ENCODE results near the gene ATF6. TPM values are rescaled to one million over a fixed set of nuclear protein-coding genes. Genes with fewer than 3 reads are reported as not detected.

Gene ATF6
- total RNA-seq, 2 experiments from 2014 or later = 23.5 to 24.6 TPM

DNA sequence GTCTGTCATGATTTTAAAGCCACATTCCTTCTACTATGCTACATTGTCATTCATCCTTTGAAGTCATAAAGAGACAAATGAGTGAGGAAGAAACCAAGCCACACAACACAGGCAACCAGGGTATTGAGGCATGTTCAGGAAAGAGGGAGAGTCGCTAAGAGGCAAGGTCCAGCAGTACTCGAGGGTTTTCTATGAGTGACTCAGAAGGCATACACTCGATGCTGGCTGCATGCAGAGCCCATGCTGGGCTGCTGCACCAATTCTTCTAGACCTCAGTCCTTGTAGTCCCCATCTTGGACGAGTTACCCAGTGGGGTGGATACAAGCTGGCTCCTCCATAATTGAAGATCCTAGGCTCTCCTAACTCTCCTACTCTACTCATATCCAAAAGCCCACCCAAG is 199.9 kb downstream of the ATF6 start:
- no peak overlapping the region for H3K4me3 Mint-ChIP-seq
- DNase-seq = no peak
- no peaks in the 10 kb centered on the region for H3K9me3 Mint-ChIP-seq
- peaks cover 14% of the 10 kb centered on the region for H3K36me3 Mint-ChIP-seq (ENCODE audit: low read depth)
- H3K4me1 Mint-ChIP-seq (ENCODE audit: low read depth) = peaks cover 37% of the 10 kb centered on the region
- intact Hi-C loops (cut with micrococcal nuclease) = no loop called here
- no peak overlapping the region for H3K27ac Mint-ChIP-seq
- H3K27me3 Mint-ChIP-seq (ENCODE audit: low read depth) = no peaks in the 10 kb centered on the region
- CTCF ChIA-PET = no interaction called here

DNA sequence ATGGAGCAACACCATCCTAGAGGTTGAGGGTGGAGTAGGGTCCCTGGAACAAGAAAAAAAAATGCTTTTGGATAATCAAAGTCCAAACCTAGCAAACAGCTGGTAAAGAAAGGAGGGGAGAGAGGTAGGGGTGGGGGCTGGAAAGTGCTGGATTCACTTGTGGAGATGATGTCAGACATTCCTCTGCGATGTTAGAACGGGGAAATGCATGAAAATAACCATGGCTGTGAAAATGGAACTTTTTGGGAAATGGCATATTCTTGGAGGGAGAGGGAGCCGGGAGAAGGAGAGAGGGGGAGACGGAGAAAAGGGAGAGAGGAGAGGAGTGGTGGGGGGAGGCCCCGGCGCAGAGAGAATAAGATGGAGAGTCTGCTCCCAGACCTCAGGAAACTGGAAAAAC is 203.9 kb downstream of the ATF6 start:
- no peaks in the 10 kb centered on the region for H3K9me3 Mint-ChIP-seq
- no peak overlapping the region for H3K4me3 Mint-ChIP-seq
- DNase-seq = no peak
- H3K27ac Mint-ChIP-seq = no peak overlapping the region
- intact Hi-C loops (cut with micrococcal nuclease) = no loop called here
- peaks cover 9% of the 10 kb centered on the region for H3K4me1 Mint-ChIP-seq (ENCODE audit: low read depth)
- H3K27me3 Mint-ChIP-seq (ENCODE audit: low read depth) = no peaks in the 10 kb centered on the region
- H3K36me3 Mint-ChIP-seq (ENCODE audit: low read depth) = peaks cover 13% of the 10 kb centered on the region
- CTCF ChIA-PET = no interaction called here

GRCh38 chr1:161970633-161971032 is 204.5 kb downstream of the ATF6 start:
- Mint-ChIP-seq H3K9me3 (no peaks in the 10 kb centered on the region), H3K36me3 (ENCODE audit: low read depth) (peaks cover 13% of the 10 kb centered on the region), H3K4me3 (no peak overlapping the region), H3K27ac (no peak overlapping the region), H3K27me3 (ENCODE audit: low read depth) (no peaks in the 10 kb centered on the region), H3K4me1 (ENCODE audit: low read depth) (peaks cover 9% of the 10 kb centered on the region)
- intact Hi-C loops (cut with micrococcal nuclease) = no loop called here
- CTCF ChIA-PET = no interaction called here
- no peak for DNase-seq

GRCh38 chr1:161972828-161973227 is 206.7 kb downstream of the ATF6 start:
- H3K4me1 Mint-ChIP-seq (ENCODE audit: low read depth) = peaks cover 5% of the 10 kb centered on the region
- H3K27ac Mint-ChIP-seq = no peak overlapping the region
- H3K27me3 Mint-ChIP-seq (ENCODE audit: low read depth) = no peaks in the 10 kb centered on the region
- intact Hi-C loops (cut with micrococcal nuclease) = no loop called here
- H3K4me3 Mint-ChIP-seq = no peak overlapping the region
- peaks cover under 1% of the 10 kb centered on the region for H3K36me3 Mint-ChIP-seq (ENCODE audit: low read depth)
- DNase-seq = no peak
- peaks cover 2% of the 10 kb centered on the region for H3K9me3 Mint-ChIP-seq
- CTCF ChIA-PET = interaction anchor here (1.1 kb wide), 1 partner anchor 14 kb away, joined by 3 read pairs; no protein-coding TSS in a partner anchor

DNA sequence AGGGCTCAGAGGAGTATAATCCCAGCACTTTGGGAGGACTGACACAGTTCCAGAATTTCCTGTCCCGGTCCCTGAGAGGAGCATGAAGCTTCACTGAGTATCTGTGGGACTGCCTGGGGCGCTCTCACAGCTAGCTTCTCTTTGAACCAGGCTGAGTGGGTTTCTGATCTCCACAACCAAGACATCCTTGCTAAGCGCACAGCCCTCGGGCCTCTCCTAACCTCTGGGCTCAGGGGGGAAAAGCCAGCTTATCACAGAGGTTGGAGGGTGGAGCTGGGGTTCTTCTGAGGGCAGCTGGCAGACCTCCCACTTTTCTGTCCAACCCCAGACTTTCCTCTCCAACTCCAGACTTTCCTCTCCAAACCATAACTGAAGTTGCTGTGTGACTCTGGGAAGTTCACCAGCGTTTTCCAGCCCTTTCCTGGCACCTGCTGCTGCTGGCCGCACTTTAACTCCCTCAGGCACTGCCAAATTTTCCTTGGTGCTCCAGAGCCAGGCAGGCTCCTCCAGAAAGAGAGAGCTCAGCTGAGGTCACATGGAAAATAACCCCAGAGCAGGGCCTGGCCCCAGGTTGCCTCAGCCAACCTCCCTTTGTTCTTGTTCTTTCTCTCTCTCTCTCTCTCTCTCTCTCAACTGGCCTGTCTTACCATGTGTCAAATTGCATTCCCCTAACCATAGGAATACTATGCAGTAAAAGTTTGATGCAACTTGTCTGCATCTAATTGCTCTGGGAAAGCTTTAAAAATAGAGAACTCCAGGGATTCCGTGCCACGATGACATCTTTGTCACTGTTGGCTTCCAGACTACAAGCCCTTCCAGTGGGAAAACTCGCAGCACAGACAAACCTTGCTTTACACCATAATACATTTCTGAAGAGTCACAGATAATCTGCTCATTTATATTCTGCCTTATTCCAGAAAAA is 208.1 kb downstream of the ATF6 start:
- no peak for DNase-seq
- Mint-ChIP-seq H3K4me3 (no peak overlapping the region), H3K4me1 (ENCODE audit: low read depth) (peaks cover 5% of the 10 kb centered on the region), H3K27me3 (ENCODE audit: low read depth) (no peaks in the 10 kb centered on the region), H3K36me3 (ENCODE audit: low read depth) (no peaks in the 10 kb centered on the region), H3K9me3 (peaks cover 2% of the 10 kb centered on the region), H3K27ac (no peak overlapping the region)
- intact Hi-C loops (cut with micrococcal nuclease) = no loop called here
- CTCF ChIA-PET = interaction anchor here (1.2 kb wide), 1 partner anchor 40 kb away, joined by 3 read pairs; no protein-coding TSS in a partner anchor

DNA sequence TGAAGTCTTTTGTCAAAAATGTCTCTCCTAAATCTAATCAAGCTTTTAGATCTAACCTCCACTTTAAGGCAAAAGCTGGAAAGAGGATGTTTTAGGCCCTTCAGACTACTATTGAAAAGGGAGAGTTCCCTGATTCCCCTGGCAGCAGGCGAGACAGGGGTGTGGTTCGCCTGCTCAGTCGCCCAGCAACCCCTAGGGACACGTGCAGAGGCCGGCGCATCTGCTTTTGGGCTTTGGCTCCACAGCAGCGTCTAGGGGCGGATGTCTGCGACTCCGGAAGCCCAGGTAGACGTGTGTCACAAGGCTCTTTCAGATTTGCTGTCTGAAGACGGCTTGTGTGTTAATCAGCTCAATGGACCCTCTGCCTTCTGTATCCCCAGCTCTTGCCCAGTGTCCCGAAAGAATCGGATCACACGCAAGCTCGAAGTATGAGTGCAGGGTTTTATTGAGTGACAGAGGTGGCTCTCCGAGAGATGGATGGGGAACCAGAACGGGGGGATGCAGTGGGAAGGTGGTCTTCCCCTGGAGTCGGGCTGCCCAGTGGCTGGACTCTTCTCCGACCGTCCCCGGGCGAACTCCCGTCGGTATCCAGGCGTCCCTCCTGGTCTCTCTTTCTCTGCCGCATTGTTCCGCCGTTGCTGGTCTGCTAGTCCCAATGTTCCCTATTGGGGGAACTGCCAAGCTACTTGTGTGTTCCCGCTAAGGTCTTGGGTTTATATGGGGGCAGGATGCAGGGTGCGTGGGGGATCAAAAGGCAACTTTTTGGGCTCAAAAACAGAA is 212.1 kb downstream of the ATF6 start:
- Mint-ChIP-seq H3K27ac (no peak overlapping the region), H3K9me3 (peaks cover 2% of the 10 kb centered on the region), H3K27me3 (ENCODE audit: low read depth) (no peaks in the 10 kb centered on the region), H3K4me3 (no peak overlapping the region), H3K36me3 (ENCODE audit: low read depth) (no peaks in the 10 kb centered on the region), H3K4me1 (ENCODE audit: low read depth) (no peaks in the 10 kb centered on the region)
- intact Hi-C loops (cut with micrococcal nuclease) = no loop called here
- DNase-seq = no peak
- CTCF ChIA-PET = interaction anchor here (1.4 kb wide), 1 partner anchor 59 kb away, joined by 4 read pairs; no protein-coding TSS in a partner anchor

DNA sequence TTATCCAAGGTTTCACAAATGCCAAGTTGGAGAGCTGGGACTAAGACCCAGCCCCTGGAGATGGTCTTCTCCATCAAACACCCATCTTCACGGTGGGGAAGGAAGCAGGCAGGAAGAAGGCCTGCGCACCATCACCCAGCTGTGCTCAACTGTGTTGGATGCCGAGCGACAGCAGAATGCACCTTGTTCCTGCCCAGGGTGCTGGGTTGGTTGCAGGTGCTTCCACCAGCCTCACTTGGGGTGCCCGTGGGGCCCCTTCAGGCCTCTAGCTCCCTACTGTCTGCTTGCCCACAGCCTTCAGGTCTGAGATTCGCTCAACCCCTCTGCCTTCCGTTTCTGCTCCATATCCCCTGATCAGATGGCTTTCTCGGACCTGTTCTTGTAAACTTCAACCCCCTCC is 215.0 kb downstream of the ATF6 start:
- Mint-ChIP-seq H3K36me3 (ENCODE audit: low read depth) (no peaks in the 10 kb centered on the region), H3K4me3 (no peak overlapping the region), H3K4me1 (ENCODE audit: low read depth) (no peaks in the 10 kb centered on the region), H3K9me3 (peaks cover 2% of the 10 kb centered on the region), H3K27ac (no peak overlapping the region), H3K27me3 (ENCODE audit: low read depth) (no peaks in the 10 kb centered on the region)
- CTCF ChIA-PET = interaction anchor here (1.0 to 1.7 kb wide), 2 partner anchors 11 to 43 kb away, joined by 3 to 4 read pairs; partner anchors contain the start of gene OLFML2B
- no peak for DNase-seq
- intact Hi-C loops (cut with micrococcal nuclease) = no loop called here

- Mint-ChIP-seq H3K4me1 (ENCODE audit: low read depth) (no peaks in the 10 kb centered on the region), H3K4me3 (no peak overlapping the region), H3K9me3 (peaks cover 2% of the 10 kb centered on the region), H3K27ac (no peak overlapping the region), H3K36me3 (ENCODE audit: low read depth) (no peaks in the 10 kb centered on the region), H3K27me3 (ENCODE audit: low read depth) (no peaks in the 10 kb centered on the region)
- CTCF ChIA-PET = interaction anchor here (1.3 to 1.7 kb wide), 2 partner anchors 10 to 375 kb away, joined by 4 read pairs; no protein-coding TSS in a partner anchor
- DNase-seq = no peak
- intact Hi-C loops (cut with micrococcal nuclease) = no loop called here
Observed at GRCh38 chr1:161981735-161982506, 215.8 kb downstream of the ATF6 start.

DNA sequence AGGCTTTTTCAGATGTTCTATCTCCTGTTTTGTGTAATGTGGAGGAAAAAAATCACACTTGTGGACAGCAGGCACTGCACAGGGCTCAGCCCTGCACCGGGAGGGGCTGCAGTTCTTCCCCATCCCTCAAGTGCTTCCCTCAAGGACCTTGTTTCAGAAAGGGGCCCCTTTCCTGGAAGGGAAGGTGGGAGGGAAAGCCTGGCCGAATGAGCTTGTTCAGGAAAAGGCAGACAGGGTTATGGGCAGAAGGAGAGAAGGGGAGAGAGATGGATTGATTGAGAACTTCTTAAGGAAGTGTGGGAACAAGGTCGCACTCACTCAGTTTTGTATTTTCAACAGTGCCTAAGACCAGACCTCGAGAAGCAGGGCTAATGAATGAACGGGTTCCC is 216.4 kb downstream of the ATF6 start:
- intact Hi-C loops (cut with micrococcal nuclease) = no loop called here
- Mint-ChIP-seq H3K27ac (no peak overlapping the region), H3K36me3 (ENCODE audit: low read depth) (no peaks in the 10 kb centered on the region), H3K27me3 (ENCODE audit: low read depth) (no peaks in the 10 kb centered on the region), H3K9me3 (peaks cover 5% of the 10 kb centered on the region), H3K4me1 (ENCODE audit: low read depth) (no peaks in the 10 kb centered on the region), H3K4me3 (no peak overlapping the region)
- CTCF ChIA-PET = interaction anchor here (1.3 to 1.7 kb wide), 2 partner anchors 10 to 374 kb away, joined by 4 read pairs; no protein-coding TSS in a partner anchor
- no peak for DNase-seq

GRCh38 chr1:161982917-161983316 is 216.8 kb downstream of the ATF6 start:
- no peak for DNase-seq
- CTCF ChIA-PET = interaction anchor here (1.3 to 1.7 kb wide), 2 partner anchors 9 to 374 kb away, joined by 4 read pairs; no protein-coding TSS in a partner anchor
- intact Hi-C loops (cut with micrococcal nuclease) = no loop called here
- Mint-ChIP-seq H3K27me3 (ENCODE audit: low read depth) (no peaks in the 10 kb centered on the region), H3K4me3 (no peak overlapping the region), H3K27ac (no peak overlapping the region), H3K4me1 (ENCODE audit: low read depth) (no peaks in the 10 kb centered on the region), H3K36me3 (ENCODE audit: low read depth) (no peaks in the 10 kb centered on the region), H3K9me3 (peaks cover 6% of the 10 kb centered on the region)

DNA sequence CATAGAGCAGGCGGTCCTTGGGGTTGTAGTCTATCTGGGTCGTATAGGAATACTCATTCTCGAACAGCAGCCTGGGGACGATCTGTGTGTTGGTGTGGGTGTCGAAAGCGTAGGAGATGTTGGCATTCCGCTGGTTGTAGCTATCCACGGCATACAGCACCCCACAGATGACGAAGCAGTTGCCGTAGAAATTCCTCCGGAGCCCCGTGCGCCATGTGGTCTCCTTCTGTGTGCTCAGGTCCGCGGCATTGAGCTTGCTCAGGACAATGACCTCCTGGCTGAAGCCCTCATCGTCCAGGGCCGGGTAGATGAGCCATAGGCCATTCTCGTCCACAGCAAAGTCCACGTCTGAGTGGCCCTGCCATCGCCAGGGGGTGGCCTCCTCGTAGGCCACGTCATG is 217.6 kb downstream of the ATF6 start:
- no peak overlapping the region for H3K27ac Mint-ChIP-seq
- intact Hi-C loops (cut with micrococcal nuclease) = no loop called here
- peaks cover 2% of the 10 kb centered on the region for H3K36me3 Mint-ChIP-seq (ENCODE audit: low read depth)
- no peak for DNase-seq
- H3K9me3 Mint-ChIP-seq = peaks cover 6% of the 10 kb centered on the region
- no peaks in the 10 kb centered on the region for H3K4me1 Mint-ChIP-seq (ENCODE audit: low read depth)
- H3K27me3 Mint-ChIP-seq (ENCODE audit: low read depth) = no peaks in the 10 kb centered on the region
- CTCF ChIA-PET = no interaction called here
- no peak overlapping the region for H3K4me3 Mint-ChIP-seq

GRCh38 chr1:161985301-161985822 is 219.2 kb downstream of the ATF6 start:
- peaks cover 6% of the 10 kb centered on the region for H3K9me3 Mint-ChIP-seq
- H3K4me1 Mint-ChIP-seq (ENCODE audit: low read depth) = peaks cover 3% of the 10 kb centered on the region
- H3K27ac Mint-ChIP-seq = no peak overlapping the region
- H3K4me3 Mint-ChIP-seq = no peak overlapping the region
- H3K27me3 Mint-ChIP-seq (ENCODE audit: low read depth) = no peaks in the 10 kb centered on the region
- no peak for DNase-seq
- H3K36me3 Mint-ChIP-seq (ENCODE audit: low read depth) = peaks cover 2% of the 10 kb centered on the region
- intact Hi-C loops (cut with micrococcal nuclease) = no loop called here
- CTCF ChIA-PET = no interaction called here
